Stimulated activated CD4-positive, alpha-beta T cell treated with anti-CD3 and anti-CD28 coated beads, TNF-alpha, amount 100 ng/mL, for 4 hours (primary cell): Measurements from ENCODE around the gene MRFAP1.
A peak's percentile ranks its signal among the peaks of the same experiment; 100 is the strongest.

Source experiments
- DNase-seq, 3 experiments: peaks; one replicate each; pipeline ENCODE4 v3.0.0-alpha.2; 2020; ENCODE audit warnings: low read depth in 3 of 3

Gene MRFAP1

DNA sequence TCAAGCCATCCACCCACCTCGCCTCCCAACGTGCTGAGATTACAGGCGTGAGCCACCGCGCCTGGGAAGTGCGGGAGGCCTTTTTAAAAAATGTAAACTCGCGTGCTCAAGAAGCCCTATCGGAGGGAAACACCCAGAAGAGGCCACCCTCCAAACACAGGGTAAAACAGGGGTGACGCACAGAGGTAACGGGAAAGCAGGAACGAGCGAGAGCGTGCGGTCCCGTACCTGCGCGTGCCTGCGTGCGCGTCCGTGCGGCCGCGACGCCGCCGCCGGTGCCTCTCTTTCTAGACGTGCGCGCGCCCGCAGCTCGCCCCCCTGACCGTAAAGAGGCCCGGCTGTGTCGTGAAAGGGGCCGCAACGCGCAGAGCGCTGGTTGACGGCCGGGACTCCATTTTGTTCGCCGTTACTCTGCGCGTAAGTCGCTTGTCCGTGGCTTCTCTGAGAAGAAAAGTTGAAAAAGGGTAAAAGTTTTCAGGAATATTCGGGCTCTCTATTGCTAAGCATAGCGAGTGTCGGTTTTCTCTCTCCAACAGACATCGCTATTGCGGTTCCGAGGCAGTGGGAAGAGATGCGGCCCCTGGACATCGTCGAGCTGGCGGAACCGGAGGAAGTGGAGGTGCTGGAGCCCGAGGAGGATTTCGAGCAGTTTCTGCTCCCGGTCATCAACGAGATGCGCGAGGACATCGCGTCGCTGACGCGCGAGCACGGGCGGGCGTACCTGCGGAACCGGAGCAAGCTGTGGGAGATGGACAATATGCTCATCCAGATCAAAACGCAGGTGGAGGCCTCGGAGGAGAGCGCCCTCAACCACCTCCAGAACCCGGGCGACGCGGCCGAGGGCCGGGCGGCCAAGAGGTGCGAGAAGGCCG, at the start of gene MRFAP1:
Gene MRFAP1 (plus strand): TSS at position 394 of the 872 bp plus-strand sequence. CDS start 178 bp downstream, at position 572.
- DNase-seq, result peak; percentile 76 to 94 (median 86)

DNA sequence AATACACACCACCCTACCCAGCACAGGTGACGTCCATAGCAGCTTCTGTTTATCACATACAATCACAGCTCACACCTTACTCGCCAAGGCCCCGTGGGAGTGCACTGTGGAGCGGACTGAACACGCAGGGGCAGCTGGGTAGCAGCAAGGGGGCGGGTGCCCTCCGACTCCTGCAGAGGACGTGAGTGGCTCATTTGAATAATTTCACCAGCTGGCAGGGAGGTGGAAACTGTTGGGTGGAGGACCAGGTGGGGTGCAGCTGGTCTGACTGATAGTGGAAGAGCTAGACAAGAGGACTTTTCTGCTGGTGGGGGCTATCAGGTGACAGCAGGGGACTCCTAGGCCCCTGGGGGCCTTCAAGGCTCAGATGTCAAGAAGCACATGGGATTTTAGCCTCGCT, 49.2 kb upstream of the MRFAP1 start:
- DNase-seq, result no peak

DNA sequence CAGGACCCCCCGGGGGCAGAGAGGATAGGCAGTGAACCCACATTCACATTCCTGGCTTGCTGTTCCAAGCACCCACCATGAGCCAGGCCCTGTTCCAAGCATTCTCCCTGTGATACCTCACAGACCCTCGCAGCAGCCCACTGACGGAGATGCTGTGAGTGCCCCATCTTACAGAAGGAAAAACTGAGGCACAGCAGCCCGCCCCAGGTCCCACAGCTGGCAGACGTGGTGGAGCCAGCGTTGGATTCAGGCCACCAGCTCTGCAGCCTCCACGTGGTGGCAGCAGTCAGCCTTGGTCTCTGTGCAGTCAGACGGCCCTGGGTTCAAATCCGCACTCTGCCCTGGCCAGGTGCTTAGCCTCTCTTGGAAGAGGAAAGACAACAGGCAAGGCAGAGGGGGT, 48.7 kb upstream of the MRFAP1 start:
- DNase-seq, result no peak

DNA sequence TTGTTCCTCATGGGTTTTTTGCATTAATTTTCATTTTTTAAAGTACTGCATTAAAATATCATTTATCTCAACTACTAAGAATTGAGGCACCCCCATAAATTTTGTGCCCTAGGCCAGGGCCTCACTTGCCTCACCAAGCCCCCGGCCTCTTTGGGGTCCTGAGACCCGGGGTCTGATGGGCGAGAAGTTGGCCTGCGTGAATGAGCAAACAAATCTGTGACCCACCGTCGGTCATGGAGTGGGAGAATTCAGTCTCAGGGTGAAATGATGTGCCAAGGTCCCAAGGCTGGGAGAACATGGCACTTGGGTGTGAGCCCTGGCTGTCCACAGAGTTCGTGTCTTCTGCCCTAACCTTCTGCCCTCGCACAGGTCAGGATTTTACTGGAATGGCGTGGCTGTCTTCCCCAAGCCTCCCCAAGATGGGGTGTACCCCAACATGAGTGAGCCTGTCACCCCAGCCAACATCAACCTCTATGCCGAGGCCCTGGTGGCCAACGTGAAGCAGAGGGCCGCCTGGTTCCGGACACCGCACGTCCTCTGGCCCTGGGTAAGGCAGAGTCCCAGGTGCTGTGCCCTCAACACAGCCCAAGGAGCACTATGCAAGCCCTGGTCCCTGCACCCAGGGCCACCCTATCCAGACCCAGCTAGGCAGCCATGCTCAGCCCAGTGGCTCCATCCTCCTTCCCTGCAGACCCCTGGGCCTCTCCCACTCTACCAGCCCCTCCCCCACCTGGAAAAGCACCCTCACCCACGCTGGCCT, 47.5 kb upstream of the MRFAP1 start:
- no peak for DNase-seq

DNA sequence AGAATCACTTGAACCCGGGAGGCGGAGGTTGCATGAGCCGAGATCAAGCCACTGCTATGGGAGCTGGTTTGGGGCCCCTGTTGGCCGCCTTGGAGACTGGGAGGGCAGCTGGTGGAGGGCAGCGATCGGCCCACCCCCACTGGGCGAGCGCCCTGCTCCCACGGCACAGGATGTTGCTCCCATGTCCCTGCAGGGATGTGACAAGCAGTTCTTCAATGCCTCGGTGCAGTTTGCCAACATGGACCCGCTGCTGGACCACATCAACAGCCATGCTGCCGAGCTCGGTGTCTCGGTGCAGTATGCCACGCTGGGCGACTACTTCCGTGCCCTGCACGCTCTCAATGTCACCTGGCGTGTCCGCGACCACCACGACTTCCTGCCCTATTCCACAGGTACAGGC, 46.1 kb upstream of the MRFAP1 start:
- no peak for DNase-seq

DNA sequence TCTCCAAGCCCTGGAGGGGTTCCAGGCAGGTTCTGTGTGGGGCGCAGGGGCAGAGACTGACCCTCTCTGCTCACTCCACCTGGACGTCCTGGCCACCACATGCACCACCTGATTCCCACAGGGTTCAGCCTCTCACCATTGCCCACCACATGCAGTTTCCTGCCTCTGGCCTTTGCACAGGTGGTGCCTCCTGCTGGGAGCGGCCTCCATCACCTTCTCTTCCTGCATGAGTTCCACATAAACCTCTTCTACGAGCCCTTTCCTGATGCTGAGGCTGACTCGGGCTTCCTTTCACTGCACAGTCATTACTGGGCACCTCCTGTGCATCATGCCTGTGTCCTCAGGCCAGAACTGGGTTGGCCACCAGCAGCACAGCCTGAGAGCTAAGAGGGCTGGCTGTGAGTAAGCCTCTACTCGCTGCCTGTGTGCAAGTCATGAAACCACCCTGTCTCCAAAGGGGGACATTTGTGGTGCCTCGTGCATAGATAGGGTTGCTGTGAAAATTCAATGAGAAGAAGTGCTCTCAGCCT, 45.6 kb upstream of the MRFAP1 start:
- DNase-seq, result no peak

DNA sequence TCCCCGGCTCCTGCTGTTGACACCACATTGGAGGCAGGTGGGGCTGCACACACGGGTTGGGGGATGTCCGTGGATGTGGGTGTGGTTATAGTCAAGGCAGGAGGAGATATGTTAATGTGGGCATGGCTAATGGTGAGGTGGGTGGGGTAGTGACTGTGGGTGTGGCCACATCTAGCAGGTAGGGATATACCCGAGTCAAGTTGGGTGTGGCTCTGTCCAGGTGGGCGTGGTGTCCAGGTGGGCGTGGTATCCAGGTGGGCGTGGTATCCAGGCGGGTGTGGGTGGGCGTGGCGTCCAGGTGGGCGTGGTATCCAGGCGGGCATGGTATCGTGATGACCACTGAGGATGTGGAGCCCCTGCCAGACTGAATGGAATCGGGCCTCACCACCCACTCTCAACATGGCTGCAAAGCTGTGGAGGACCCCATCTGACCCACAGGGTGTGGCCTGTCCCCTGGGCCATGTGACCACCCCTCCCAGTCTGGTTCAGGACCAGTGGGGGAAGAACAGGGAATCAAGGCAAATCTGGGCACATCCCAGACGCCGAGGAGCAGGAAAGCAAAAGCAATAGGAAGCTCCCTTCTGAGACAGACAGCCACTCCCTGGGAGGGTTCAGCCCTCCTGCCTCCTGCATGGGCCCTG, 44.5 kb upstream of the MRFAP1 start:
- no peak for DNase-seq

DNA sequence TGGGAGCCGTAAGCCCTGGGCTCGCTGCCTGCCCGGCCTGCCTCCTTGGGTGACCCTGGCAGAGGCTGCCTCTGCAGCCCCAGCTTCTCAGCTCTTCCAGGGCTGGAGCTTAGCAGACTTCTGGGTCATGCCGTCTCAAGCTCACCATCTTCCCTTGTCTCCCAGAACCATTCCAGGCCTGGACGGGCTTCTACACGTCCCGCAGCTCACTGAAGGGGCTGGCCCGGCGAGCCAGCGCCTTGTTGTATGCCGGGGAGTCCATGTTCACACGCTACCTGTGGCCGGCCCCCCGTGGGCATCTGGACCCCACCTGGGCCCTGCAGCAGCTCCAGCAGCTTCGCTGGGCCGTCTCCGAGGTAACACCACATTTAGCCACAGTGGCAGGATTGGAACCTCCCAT, 43.5 kb upstream of the MRFAP1 start:
- no peak for DNase-seq

DNA sequence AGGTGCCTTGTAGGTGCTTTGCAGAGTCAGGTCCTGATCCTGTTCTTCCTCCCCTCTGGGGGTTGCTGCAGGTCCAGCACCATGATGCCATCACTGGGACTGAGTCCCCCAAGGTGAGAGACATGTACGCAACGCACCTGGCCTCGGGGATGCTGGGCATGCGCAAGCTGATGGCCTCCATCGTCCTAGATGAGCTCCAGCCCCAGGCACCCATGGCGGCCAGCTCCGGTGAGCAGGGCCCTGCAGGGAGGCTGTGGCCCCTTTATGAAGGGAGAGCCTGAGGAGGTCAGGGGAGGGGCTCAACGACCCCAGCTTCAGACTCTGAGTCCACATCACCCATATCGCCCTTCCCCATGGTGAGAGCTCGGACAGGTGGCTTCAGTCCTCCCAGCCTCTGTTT, 42.4 kb upstream of the MRFAP1 start:
- DNase-seq, result no peak

DNA sequence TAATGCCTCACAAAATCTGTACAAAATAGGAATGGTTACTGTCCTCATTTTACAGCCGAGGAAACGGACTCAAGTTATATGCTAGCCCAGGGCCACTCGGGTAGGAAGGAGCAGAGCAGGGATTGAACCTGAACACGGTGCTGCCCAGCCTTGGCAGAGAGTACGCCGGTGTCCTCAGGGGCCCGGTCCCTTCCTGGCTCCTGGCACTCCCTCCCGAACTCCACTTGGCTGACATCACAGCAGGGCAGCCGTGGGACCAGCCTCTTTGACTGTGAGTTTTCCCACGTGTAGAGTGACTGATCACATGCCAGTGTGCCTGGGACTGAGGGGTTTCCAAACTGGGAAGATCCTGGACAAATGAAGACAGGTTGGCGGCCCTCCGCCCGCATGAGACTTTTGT, 41.8 kb upstream of the MRFAP1 start:
- DNase-seq, result no peak

DNA sequence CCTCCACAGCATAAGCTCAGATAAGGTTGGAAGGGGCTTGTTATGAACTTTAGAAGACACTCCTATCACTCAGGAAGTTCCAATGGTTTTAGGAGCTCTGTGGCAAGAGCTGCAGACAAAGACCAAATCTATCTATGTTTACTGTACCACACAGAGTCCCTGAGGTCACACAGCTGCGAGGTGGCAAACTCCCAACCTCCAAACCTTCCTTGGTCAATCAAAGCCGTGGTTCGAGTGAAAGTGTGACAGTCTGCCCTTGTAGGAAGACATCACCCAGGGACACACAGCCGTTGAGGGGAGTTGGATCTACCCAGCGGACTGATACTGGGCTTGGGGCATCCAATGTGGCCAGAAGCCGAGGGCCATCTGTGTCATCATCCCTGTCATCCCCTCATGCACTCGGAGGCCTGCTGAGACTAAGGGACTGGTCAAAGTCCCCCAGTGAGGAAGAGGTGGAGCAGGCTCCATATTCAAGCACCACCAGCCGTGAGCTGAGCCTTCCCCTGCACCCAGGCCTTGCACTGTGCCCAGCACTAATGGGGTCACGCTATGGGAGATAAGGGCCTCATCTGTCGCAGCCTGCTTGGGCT, 38.7 kb upstream of the MRFAP1 start:
- no peak for DNase-seq

DNA sequence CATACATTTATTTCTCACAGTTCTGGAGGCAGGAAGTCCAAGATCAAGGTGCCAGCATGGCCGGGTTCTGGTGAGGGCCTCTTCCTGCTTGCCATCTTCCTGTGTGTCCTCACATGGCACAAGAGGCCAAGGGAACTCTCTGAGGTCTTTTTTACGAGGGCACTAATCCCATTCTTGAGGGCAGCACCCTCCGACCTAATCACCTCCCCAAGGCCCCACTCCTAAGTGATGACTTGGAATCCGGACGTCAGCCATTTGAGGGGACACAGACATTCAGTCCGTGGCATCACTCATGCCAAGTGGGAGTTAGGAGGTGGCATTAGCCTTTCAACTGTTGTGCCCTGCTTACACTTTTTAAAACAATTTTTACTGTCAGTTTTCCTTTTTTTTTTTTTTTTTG, 38.2 kb upstream of the MRFAP1 start:
- DNase-seq, result no peak

DNA sequence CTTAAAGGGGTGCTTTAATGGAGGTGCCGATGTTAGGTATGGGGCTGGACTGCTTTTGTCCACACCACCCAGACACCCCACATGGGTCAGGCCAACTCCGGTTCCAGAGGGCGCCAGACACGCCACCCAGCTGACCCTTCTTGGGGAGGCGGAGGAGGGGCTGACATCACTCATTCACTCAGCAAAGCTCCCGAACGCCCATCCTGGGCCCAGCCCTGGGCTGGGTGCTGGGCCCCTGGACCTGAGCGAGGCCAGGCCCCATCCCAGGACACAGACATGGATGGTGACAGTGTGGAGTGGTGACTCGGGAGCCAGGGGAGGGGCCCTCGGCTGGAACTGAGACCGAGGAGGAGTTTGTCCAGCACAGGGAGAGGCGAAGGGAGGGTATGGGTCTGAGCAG, 37.4 kb upstream of the MRFAP1 start:
- DNase-seq, result no peak

DNA sequence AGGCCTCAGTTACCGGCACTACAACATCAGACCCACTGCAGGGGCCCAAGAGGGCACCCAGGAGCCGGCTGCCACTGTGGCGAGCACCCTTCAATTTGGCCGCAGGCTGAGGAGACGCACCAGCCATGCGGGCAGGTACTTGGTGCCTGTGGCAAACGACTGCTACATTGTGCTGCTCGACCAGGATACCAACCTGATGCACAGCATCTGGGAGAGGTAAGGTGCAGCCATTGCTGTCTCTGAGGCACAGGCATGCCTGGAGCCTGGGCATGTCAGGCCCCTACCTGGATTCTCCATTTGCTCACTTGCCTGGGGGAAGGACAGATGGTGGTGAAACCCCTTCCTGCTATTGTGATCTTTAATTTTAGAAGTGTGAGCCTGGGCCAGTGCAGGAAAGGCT, 35.4 kb upstream of the MRFAP1 start:
- no peak for DNase-seq

DNA sequence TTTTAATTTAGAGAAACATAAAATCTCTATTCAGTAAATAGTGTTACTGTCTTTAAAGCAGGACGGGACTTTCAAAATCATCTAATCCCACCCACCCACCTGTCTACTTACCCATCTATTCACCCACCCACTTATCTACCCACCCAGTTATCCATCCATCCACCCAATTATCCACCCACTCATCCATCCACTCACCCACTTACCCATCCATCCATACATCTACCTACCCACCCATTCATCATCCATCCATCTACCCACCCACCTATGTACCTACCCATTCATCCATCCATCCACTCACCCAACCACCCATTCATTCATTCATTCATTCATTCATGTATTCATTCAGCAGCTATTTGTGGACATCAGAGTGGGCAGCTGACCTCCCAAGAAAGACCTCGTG, 34.9 kb upstream of the MRFAP1 start:
- DNase-seq, result no peak

DNA sequence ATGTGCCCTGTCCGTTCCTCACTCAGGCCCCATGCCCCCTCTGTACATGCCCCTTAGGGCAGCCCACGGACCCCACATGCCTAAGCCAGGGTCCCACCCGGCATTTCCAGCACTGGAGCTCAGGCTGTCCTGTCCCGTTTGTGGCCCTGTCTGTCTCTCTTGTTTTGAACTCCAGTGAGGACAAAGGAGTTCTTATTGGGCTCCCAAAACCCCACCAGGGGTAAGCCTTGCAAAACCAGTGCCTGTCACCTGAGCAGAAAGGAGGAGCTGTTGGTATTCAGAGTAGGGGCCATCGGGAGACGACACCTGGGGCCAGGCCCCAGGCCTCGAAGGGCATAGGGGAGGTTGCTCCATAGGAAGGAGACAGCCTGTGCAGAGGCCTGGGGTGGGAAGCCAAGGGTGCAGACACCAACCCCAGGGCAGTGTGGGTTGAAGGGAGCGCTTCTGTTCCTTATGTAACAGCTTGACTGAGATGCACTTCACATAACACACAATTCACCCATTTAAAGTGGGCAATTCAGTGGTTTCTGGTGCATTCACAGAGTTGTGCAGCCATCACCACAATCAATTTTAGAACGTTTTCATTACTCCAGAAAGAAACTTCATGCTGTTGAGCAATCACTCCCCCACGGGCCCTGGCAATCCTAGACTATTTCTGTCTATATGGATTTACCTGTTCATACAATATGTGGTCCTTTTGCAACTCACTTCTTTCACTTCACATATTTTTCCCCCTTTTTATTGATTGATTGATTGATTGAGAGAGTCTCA, 33.8 kb upstream of the MRFAP1 start:
- DNase-seq, result no peak

DNA sequence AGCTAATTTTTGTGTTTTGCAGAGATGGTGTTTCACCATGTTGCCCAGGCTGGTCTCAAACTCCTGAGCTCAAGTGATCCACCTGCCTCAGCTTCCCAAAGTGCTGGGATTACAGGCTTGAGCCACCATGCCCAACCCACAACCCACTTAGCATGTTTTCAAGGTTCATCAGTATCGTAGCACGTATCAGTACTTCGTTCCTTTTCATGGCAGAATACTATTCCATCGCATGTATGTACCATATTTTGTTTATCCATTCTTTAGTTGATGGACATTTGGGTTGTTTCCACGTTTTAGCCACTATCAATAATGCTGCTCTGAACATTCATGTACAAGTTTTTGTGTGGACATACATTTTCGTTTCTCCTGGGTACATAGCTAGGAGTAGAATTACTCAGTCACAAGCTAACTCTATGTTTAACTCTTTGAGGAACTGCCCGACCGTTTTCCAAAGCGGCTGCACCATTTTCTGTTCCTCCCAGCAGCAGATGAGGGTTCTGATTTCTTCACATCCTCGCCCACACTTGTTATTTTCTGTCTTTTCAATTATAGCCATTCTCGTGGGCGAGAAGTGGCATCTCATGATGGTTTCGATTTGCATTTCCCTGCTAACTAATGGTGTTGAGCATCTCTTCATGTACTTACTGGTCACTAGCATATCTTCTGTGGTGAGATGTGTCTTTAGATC, 33.0 kb upstream of the MRFAP1 start:
- DNase-seq, result no peak

DNA sequence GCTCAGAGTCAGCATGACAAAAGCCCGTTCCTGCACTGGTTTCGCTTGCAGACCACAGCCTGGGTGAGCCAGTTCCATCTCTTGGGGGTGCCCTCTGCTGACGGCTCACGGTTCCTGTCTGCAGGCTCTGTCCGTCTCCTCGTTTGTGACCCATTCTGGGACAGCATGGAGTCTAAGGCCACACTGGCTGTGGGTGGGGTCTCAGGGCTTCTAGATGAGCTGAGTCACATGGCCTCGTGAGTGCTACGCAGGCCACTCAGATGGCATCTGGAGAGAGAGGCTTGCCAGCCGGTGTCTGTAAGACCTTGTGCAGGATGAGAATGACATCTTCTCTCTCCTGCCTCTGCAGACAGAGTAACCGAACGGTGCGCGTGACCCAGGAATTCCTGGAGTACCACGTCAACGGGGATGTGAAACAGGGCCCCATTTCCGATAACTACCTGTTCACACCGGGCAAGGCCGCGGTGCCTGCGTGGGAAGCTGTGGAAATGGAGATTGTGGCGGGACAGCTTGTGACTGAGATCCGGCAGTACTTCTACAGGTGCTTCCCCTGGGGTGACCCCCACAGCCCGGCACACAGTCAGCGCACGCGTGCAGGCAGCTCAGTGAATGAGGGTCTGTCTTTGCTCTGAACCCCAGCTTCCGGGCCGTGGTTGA, 31.6 kb upstream of the MRFAP1 start:
- DNase-seq, result no peak

DNA sequence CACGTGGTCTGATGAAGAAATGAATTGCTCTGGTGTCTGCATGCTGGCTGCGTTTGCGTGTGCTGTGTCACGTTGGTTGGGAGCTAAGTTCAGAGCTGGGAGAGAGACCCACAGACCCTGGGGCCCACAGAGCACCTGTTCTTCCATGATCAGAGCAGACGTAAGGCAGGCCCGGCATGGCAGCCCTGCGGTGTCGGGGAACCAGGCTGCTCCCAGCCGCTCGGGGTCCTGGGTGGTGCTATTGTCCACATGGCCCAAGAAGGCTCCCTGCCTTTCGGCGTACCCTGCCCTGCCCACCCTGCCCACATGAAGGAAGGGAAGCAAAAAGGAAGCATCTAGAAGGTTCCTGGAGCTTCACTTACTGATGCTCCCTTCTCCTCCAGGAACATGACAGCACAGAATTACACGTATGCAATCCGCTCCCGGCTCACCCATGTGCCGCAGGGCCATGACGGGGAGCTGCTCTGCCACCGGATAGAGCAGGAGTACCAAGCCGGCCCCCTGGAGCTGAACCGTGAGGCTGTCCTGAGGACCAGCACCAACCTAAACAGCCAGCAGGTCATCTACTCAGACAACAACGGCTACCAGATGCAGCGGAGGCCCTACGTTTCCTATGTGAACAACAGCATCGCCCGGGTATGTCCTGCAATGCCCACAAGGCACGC, 30.9 kb upstream of the MRFAP1 start:
- DNase-seq, result no peak
